GM10248 (cell line): ENCODE data around the gene PLEKHG3.

Experiments
- CTCF ChIA-PET: fragments of 300-600 bp; sonication (Branson Sonifier 250); formaldehyde crosslinking; extraction: SDS; loops from one replicate; lab custom pipeline; 2021; ENCODE audit warnings: antibody characterized with exemption; lab: Yijun Ruan, JAX
- POLR2A ChIA-PET: fragments of 350-650 bp; sonication (Branson Sonifier 250); formaldehyde crosslinking; extraction: SDS; loops from one replicate; lab custom pipeline; 2020; ENCODE audit warnings: antibody characterized with exemption; lab: Yijun Ruan, JAX
- DNase-seq: peaks from one replicate; pipeline ENCODE4 v3.0.0; 2012; ENCODE audit errors: extremely low spot score
- TF ChIP-seq, protein P1 (sequence below): IDR thresholded peaks from 2 replicates; pipeline ENCODE4 v1.5.1; 2012; ENCODE audit warnings: mild to moderate bottlenecking, low read depth; ENCODE audit errors: extremely low read depth, missing control alignments, control extremely low read depth

PLEKHG3 gene

DNA sequence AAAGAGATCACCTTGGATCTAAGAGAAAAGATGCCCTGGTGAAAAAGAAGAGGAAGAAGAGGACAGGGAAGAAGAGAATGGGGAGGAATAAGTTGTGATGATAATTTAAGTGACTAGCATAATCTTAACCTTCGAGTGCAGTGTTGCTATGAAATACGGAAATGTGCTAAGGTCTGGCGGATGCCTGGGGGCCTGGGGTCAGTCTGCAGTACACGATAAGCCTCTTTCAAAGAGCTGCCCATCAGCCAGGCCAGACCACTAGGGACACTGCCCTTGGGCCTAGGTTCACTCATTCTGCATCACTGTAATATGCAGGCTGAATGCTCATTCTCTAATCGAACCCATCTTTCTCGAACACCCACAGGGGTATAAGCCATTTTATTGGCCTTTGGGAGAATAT is 83.4 kb downstream of the PLEKHG3 start:
- ChIA-PET POLR2A (no interaction called here), CTCF (no interaction called here)
- DNase-seq: no peak
- TF ChIP-seq, protein P1, sequence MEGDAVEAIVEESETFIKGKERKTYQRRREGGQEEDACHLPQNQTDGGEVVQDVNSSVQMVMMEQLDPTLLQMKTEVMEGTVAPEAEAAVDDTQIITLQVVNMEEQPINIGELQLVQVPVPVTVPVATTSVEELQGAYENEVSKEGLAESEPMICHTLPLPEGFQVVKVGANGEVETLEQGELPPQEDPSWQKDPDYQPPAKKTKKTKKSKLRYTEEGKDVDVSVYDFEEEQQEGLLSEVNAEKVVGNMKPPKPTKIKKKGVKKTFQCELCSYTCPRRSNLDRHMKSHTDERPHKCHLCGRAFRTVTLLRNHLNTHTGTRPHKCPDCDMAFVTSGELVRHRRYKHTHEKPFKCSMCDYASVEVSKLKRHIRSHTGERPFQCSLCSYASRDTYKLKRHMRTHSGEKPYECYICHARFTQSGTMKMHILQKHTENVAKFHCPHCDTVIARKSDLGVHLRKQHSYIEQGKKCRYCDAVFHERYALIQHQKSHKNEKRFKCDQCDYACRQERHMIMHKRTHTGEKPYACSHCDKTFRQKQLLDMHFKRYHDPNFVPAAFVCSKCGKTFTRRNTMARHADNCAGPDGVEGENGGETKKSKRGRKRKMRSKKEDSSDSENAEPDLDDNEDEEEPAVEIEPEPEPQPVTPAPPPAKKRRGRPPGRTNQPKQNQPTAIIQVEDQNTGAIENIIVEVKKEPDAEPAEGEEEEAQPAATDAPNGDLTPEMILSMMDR: no peak

DNA sequence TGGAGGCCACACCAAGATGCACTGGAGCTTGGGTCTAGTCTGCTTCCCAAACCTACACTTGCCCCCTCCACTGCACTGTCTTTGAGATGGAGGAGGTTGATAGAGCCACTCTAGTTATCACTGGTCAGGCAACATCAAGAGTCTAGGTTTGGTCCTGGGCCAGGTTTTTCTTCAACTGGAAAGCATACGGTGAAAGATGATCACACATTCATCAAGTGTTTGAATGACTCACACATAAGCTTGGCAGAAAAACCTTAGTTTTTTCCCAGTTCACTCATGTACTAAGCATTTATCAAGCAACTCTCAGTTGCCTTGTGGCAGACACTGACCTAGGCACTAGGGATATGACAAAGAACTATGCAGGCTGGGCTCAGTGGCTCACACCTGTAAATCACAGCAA is 84.5 kb downstream of the PLEKHG3 start:
- no peak for DNase-seq
- POLR2A ChIA-PET: no interaction called here
- CTCF ChIA-PET: interaction anchor here (1.0 to 1.3 kb wide), 3 partner anchors 13 to 28 kb away, joined by 3 to 4 read pairs (median 3); no protein-coding TSS in a partner anchor
- TF ChIP-seq, protein P1: no peak

DNA sequence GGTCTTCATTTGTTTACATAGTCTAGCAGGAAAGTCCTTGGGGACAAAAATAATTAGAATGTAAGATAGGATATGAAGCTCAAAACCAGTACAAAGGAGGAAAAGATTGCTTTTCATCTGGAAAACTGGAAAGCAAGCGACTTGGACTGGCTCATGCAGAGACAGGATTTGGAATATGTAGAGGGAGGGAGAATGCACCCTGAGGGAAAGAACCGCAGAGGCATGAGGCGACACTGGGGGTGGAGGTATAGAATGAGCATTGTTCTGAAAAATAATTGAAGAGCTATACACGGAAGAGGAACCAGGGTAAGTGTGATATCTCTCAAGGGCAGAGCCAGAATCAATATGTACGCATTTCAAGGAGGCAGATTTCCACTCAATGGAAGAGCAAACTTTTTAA is 85.5 kb downstream of the PLEKHG3 start:
- CTCF ChIA-PET: interaction anchor here (1.0 to 1.4 kb wide), 5 partner anchors 10 to 29 kb away, joined by 3 to 4 read pairs (median 3); no protein-coding TSS in a partner anchor
- TF ChIP-seq, protein P1: no peak
- POLR2A ChIA-PET: no interaction called here
- DNase-seq: no peak

DNA sequence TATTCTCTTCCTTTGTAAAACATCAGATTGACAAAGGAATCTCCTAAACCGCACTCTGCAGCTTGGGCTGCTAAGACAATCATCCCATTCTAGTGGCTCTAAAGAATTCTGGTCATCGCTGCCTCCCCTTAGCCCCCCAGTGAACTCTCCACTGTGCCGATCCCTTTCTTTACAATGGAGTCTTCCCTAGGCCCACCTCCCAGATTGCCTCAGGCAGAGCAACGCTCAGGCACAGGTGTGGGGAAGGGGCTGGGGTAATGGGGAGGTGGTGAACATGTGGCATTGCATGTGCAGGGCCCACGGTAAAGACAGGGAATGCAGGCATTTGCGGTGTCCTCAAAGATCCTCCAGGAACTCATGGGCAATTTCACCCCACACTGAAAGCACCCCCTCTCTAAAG is 86.3 kb downstream of the PLEKHG3 start:
- DNase-seq: no peak
- TF ChIP-seq, protein P1: no peak
- POLR2A ChIA-PET: no interaction called here
- CTCF ChIA-PET: interaction anchor here (1.2 to 1.4 kb wide), 2 partner anchors 10 to 29 kb away, joined by 3 to 4 read pairs; no protein-coding TSS in a partner anchor

DNA sequence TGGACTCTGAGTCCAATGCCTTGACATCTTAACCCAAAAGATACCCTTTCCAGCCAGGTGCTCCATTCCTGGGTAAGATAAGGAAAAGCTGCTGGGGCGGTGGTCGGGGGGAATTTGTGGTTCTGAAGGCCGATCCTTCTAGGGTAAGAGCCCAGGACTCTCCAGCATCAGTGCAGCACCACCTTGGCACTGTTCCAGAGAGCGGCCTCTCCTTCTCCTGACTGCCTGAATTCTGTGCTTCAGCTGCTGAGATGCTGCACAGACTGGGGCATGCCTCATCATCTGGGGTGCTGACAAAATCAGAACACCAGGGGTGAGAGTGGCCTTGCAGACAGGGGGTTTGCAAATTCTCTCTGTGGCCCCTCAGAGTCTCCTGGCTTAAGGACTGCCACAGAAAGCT is 88.0 kb downstream of the PLEKHG3 start:
- CTCF ChIA-PET: interaction anchor here (1.0 kb wide), 1 partner anchor 8 kb away, joined by 3 read pairs; no protein-coding TSS in a partner anchor
- TF ChIP-seq, protein P1: no peak
- no peak for DNase-seq
- POLR2A ChIA-PET: no interaction called here

- ChIA-PET CTCF (interaction anchor here (0.7 kb wide), 1 partner anchor 11 kb away, joined by 3 read pairs; no protein-coding TSS in a partner anchor), POLR2A (no interaction called here)
- no peak for DNase-seq
- TF ChIP-seq, protein P1: no peak
Observed at GRCh38 chr14:64792871-64793560, 88.8 kb downstream of the PLEKHG3 start.
